Activated CD8-positive, alpha-beta T cell treated with anti-CD3 and anti-CD28 coated beads for 36 hours (primary cell): Measurements from ENCODE around the gene PLCXD1. TPM values are rescaled to one million over a fixed set of nuclear protein-coding genes. Genes with fewer than 3 reads are reported as not detected.
"Not testable (repeated sequence)": the region's sequence is repeated elsewhere in the genome, so short reads cannot be mapped to it uniquely, and the experiment has no call there.

ENCODE experiments used
- ATAC-seq: fragments of 200-7000 bp; cut with Tn5 transposase; one replicate; pipeline ENCODE4 v1.10.0; 2021; ENCODE audit warnings: mild to moderate bottlenecking, moderate library complexity
- CTCF ChIA-PET: fragments of 350-600 bp; sonication (Branson Sonifier 250); formaldehyde crosslinking; loops from one replicate; lab custom pipeline; 2021; ENCODE audit warnings: antibody characterized with exemption; lab: Charles Lee
- POLR2A ChIA-PET: fragments of 350-600 bp; sonication (Branson Sonifier 250); formaldehyde crosslinking; loops from one replicate; lab custom pipeline; 2021; ENCODE audit warnings: antibody characterized with exemption; lab: Charles Lee
- DNase-seq: peaks from one replicate; pipeline ENCODE4 v3.0.0-alpha.2; 2020
- H3K27ac Mint-ChIP-seq: one replicate; pipeline ENCODE4 v1.8.0; 2021; ENCODE audit warnings: mild to moderate bottlenecking, mixed read lengths
- H3K27me3 Mint-ChIP-seq: one replicate; pipeline ENCODE4 v1.8.0; 2021; ENCODE audit warnings: mixed read lengths
- H3K36me3 Mint-ChIP-seq: one replicate; pipeline ENCODE4 v1.8.0; 2021; ENCODE audit warnings: low read depth, mixed read lengths
- H3K4me1 Mint-ChIP-seq: one replicate; pipeline ENCODE4 v1.8.0; 2021; ENCODE audit warnings: low read depth, mixed read lengths
- H3K4me3 Mint-ChIP-seq: one replicate; pipeline ENCODE4 v1.8.0; 2021; ENCODE audit warnings: mild to moderate bottlenecking, moderate library complexity, mixed read lengths
- H3K9me3 Mint-ChIP-seq: one replicate; pipeline ENCODE4 v1.8.0; 2021; ENCODE audit warnings: mixed read lengths
- intact Hi-C: fragments of 100-400 bp; cut with micrococcal nuclease; formaldehyde crosslinking; loops from one replicate; pipeline ENCODE4 v1.10.0; 2022
- total RNA-seq, 2 experiments: library from RNA; stranded (reverse); gene quantifications; one replicate each; pipeline ENCODE4 v1.2.3, GENCODE V29; 2021
- TF ChIP-seq, protein P1 (sequence below): fragments of 200-600 bp; IDR thresholded peaks from one replicate; pipeline ENCODE4 v1.8.0; 2022; ENCODE audit warnings: antibody characterized with exemption, mild to moderate bottlenecking

The PLCXD1 gene
- total RNA-seq, 2 experiments from 2014 or later: 63.9 to 65.7 TPM

DNA sequence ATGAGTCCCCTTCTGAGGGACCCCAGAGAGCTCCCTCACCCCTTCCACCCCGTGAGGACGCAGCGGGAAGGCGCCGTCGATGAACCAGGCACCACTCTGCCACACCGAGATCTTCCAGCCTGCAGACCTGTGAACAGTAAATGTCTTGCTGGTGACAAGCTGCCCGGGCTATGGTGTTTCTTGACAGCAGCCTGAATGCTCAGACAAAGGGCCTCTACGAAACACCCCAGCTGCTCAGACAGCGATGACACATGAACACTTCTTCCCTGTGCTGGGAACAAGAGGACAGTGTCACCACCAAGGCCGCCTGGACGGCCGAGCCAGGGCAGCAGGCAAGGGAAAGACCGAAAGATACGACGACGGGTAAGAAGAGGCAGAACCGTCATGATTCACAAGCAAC lies 68.0 kb downstream of the PLCXD1 start:
- Mint-ChIP-seq H3K4me3 (no peak overlapping the region), H3K27ac (no peak overlapping the region), H3K4me1 (no peaks in the 10 kb centered on the region), H3K9me3 (no peaks in the 10 kb centered on the region), H3K36me3 (peaks cover 4% of the 10 kb centered on the region), H3K27me3 (no peaks in the 10 kb centered on the region)
- ChIA-PET POLR2A (no interaction called here), CTCF (no interaction called here)
- TF ChIP-seq, protein P1, sequence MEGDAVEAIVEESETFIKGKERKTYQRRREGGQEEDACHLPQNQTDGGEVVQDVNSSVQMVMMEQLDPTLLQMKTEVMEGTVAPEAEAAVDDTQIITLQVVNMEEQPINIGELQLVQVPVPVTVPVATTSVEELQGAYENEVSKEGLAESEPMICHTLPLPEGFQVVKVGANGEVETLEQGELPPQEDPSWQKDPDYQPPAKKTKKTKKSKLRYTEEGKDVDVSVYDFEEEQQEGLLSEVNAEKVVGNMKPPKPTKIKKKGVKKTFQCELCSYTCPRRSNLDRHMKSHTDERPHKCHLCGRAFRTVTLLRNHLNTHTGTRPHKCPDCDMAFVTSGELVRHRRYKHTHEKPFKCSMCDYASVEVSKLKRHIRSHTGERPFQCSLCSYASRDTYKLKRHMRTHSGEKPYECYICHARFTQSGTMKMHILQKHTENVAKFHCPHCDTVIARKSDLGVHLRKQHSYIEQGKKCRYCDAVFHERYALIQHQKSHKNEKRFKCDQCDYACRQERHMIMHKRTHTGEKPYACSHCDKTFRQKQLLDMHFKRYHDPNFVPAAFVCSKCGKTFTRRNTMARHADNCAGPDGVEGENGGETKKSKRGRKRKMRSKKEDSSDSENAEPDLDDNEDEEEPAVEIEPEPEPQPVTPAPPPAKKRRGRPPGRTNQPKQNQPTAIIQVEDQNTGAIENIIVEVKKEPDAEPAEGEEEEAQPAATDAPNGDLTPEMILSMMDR: no peak
- ATAC-seq (no peak), DNase-seq (no peak)
- intact Hi-C loops: no loop called here

DNA sequence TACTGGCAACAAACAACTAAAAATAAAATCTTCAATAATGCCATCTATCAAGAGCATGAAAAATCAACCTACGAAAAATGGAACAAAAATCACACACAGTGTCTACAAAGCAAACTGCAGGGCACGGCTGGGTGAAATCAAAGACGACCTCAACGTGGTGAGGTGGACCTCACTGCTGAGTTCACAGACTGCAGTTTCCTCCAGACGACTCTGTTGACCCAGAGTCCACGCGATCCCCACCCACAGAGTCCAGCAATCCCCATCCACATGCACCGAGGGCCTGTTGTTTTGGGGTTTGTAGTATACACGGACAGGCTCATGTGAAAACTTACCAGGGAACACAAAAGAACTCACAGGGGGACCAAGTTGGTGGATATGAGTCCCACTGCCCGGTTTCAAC lies 68.5 kb downstream of the PLCXD1 start:
- ChIA-PET CTCF (no interaction called here), POLR2A (no interaction called here)
- no peaks in the 10 kb centered on the region for H3K9me3 Mint-ChIP-seq

DNA sequence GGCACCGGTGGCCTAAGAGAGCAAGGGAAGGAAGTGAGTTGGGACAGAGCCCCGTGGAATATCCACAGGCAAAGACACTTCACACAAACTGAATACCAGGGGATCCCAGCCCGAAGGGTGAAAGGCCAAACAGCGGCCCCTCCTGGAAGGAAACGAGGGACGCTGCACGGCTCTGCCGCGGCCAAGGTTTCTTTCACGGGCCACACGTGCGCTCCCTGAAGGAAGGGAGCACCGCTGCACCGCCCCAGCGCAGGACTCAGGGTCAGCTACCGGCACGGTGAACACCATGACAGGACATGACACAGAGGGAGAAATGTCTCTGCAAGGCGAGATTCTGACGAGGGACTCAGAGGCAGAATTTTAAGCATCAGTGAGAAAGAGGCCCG lies 69.0 kb downstream of the PLCXD1 start:
- intact Hi-C loops: no loop called here
- no peak overlapping the region for H3K27ac Mint-ChIP-seq
- no peaks in the 10 kb centered on the region for H3K27me3 Mint-ChIP-seq
- TF ChIP-seq, protein P1: no peak
- DNase-seq (no peak), ATAC-seq (no peak)
- ChIA-PET POLR2A (no interaction called here), CTCF (no interaction called here)
- peaks cover 5% of the 10 kb centered on the region for H3K36me3 Mint-ChIP-seq
- no peaks in the 10 kb centered on the region for H3K4me1 Mint-ChIP-seq
- no peaks in the 10 kb centered on the region for H3K9me3 Mint-ChIP-seq
- H3K4me3 Mint-ChIP-seq: no peak overlapping the region

More for the DNA sequence above, 68.5 kb downstream of the PLCXD1 start:
- DNase-seq (no peak), ATAC-seq (no peak)
- no peaks in the 10 kb centered on the region for H3K4me1 Mint-ChIP-seq
- TF ChIP-seq, protein P1: no peak
- peaks cover 5% of the 10 kb centered on the region for H3K36me3 Mint-ChIP-seq
- H3K27me3 Mint-ChIP-seq: no peaks in the 10 kb centered on the region
- intact Hi-C loops: no loop called here
- H3K27ac Mint-ChIP-seq: no peak overlapping the region
- H3K4me3 Mint-ChIP-seq: no peak overlapping the region

DNA sequence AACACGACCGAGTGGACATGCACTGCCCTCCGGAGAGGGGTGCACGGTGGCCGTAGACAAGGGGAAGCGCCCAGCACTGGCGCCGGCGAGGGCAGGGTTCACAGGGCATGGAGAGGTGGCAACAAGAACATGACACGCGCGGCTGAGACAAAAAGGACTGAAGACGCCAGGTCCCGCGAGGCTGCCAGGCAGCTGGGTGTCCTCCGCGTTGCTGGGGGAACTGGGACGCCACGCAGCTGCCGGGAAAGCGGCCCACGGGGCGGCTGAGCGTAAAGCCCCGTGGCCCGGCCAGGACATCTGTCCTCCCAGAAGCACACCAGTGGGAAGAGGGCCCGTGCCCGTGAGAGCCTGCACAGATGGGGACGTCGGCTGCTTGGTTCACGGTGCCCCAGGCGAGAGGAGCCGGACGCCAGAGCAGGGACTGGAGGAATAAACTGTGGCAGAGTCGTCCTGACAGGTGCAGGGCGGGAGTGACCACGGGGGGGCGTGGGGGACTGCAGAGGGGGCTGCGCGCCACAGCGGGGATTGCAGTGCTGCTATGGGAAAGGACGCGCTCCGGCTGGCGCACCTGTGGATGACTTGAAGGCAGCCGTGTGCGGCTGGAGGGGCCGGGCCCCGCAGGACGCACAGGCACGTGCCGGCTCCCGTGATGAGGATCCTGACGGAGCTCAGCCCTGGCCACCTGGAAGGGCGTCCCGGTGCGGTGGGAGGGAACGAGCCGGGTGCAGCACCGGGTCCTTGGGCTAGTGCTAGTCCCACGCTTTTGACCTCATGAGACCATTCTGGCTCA lies 69.5 kb downstream of the PLCXD1 start:
- H3K4me3 Mint-ChIP-seq: no peak overlapping the region
- intact Hi-C loops: no loop called here
- H3K4me1 Mint-ChIP-seq: no peaks in the 10 kb centered on the region
- H3K27me3 Mint-ChIP-seq: no peaks in the 10 kb centered on the region
- ChIA-PET POLR2A (no interaction called here), CTCF (no interaction called here)
- no peaks in the 10 kb centered on the region for H3K9me3 Mint-ChIP-seq
- DNase-seq: no peak
- H3K36me3 Mint-ChIP-seq: peaks cover 10% of the 10 kb centered on the region
- H3K27ac Mint-ChIP-seq: no peak overlapping the region
- no peak for ATAC-seq
- TF ChIP-seq, protein P1: no peak

DNA sequence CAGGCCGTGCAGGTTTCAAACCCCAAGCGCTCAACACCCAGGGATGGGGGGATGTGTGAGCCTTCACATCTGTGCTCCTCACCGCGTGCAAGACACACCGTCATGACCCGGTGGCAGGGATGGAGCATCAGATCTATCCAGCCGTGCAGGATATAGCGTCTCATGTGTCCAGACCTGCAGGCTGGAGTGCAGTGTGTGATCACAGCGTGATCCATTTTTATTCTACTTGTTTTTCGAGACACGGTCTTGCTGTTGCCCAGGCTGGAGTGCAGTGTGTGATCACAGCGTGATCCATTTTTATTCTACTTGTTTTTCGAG lies 70.1 kb downstream of the PLCXD1 start:
- DNase-seq, ATAC-seq, POLR2A ChIA-PET, H3K27me3 Mint-ChIP-seq, H3K27ac Mint-ChIP-seq, H3K4me1 Mint-ChIP-seq, intact Hi-C loops, H3K4me3 Mint-ChIP-seq, H3K9me3 Mint-ChIP-seq, CTCF ChIA-PET: not testable (repeated sequence)
- peaks cover 15% of the 10 kb centered on the region for H3K36me3 Mint-ChIP-seq
